Measurements from ENCODE around the gene SCO2. TPM values are rescaled to one million over a fixed set of nuclear protein-coding genes. Genes with fewer than 3 reads are reported as not detected.

Gene SCO2
- total RNA-seq, 2 donors from 2014 or later, result 1.8 to 5.8 TPM

- H3K9me3 ChIP-seq, result no peaks in the 10 kb centered on the region
- no peak overlapping the region for H3K9ac ChIP-seq (ENCODE audit: low read depth in 2 of 2, low read length in 2 of 2)
- intact Hi-C loops (cut with DNase I), result no loop called here
- no peak for DNase-seq
- peaks cover 7% of the 10 kb centered on the region for H3K4me1 ChIP-seq
- H3K27ac ChIP-seq, result no peak overlapping the region
- H3K27me3 ChIP-seq, result no peaks in the 10 kb centered on the region
- no peak overlapping the region for H3K4me3 ChIP-seq
- TF ChIP-seq CTCF (IDR thresholded peaks at IDR 0.05), result no peak
- peaks cover 15% of the 10 kb centered on the region for H3K36me3 ChIP-seq
These were observed 6.2 kb downstream of the SCO2 start for GRCh38 chr22:50519151-50519550.

- peaks cover 14% of the 10 kb centered on the region for H3K36me3 ChIP-seq
- peaks cover 2% of the 10 kb centered on the region for H3K4me1 ChIP-seq
- H3K9ac ChIP-seq (ENCODE audit: low read depth in 2 of 2, low read length in 2 of 2), result no peak overlapping the region
- no peak for DNase-seq
- no peak overlapping the region for H3K27ac ChIP-seq
- no peak overlapping the region for H3K4me3 ChIP-seq
- no peaks in the 10 kb centered on the region for H3K9me3 ChIP-seq
- intact Hi-C loops (cut with DNase I), result no loop called here
- no peaks in the 10 kb centered on the region for H3K27me3 ChIP-seq
- TF ChIP-seq CTCF (IDR thresholded peaks at IDR 0.05), result no peak
These were observed 6.8 kb downstream of the SCO2 start for GRCh38 chr22:50518606-50519005.

GRCh38 chr22:50517495-50518260 lies 7.7 kb downstream of the SCO2 start:
- Histone ChIP-seq H3K4me1 (no peaks in the 10 kb centered on the region), H3K36me3 (peaks cover 5% of the 10 kb centered on the region), H3K27ac (no peak overlapping the region), H3K27me3 (no peaks in the 10 kb centered on the region), H3K9ac (ENCODE audit: low read depth in 2 of 2, low read length in 2 of 2) (no peak overlapping the region), H3K9me3 (no peaks in the 10 kb centered on the region), H3K4me3 (no peak overlapping the region)
- DNase-seq, result no peak
- intact Hi-C loops (cut with DNase I), result no loop called here
- TF ChIP-seq CTCF (IDR thresholded peaks at IDR 0.05), result no peak

- H3K27me3 ChIP-seq, result no peaks in the 10 kb centered on the region
- DNase-seq, result no peak
- H3K4me1 ChIP-seq, result no peaks in the 10 kb centered on the region
- TF ChIP-seq CTCF (IDR thresholded peaks at IDR 0.05), result no peak
- H3K9ac ChIP-seq (ENCODE audit: low read depth in 2 of 2, low read length in 2 of 2), result no peak overlapping the region
- H3K27ac ChIP-seq, result no peak overlapping the region
- no peaks in the 10 kb centered on the region for H3K9me3 ChIP-seq
- H3K36me3 ChIP-seq, result peaks cover 5% of the 10 kb centered on the region
- intact Hi-C loops (cut with DNase I), result no loop called here
- no peak overlapping the region for H3K4me3 ChIP-seq
These were observed 8.5 kb downstream of the SCO2 start for GRCh38 chr22:50516891-50517290.

GRCh38 chr22:50516068-50516467 lies 9.3 kb downstream of the SCO2 start:
- no peaks in the 10 kb centered on the region for H3K4me1 ChIP-seq
- H3K9me3 ChIP-seq, result no peaks in the 10 kb centered on the region
- DNase-seq, result no peak
- no peak overlapping the region for H3K27ac ChIP-seq
- TF ChIP-seq CTCF (IDR thresholded peaks at IDR 0.05), result no peak
- H3K27me3 ChIP-seq, result no peaks in the 10 kb centered on the region
- no peak overlapping the region for H3K4me3 ChIP-seq
- intact Hi-C loops (cut with DNase I), result no loop called here
- no peak overlapping the region for H3K9ac ChIP-seq (ENCODE audit: low read depth in 2 of 2, low read length in 2 of 2)
- H3K36me3 ChIP-seq, result peaks cover 5% of the 10 kb centered on the region

Measured in colonic mucosa (tissue), 4 donors.